Ascending aorta (tissue), 2 donors: Measurements from ENCODE around the gene TTC5. TPM values are rescaled to one million over a fixed set of nuclear protein-coding genes. Genes with fewer than 3 reads are reported as not detected.
A peak's percentile ranks its signal among the peaks of the same experiment; 100 is the strongest.
"Not testable (repeated sequence)": the region's sequence is repeated elsewhere in the genome, so short reads cannot be mapped to it uniquely, and the experiment has no call there.

Source experiments
- DNase-seq, 2 donors: peaks; one replicate each; pipeline ENCODE4 v3.0.0-alpha.2; 2019; ENCODE audit warnings: low spot score in 2 of 2
- H3K27ac ChIP-seq, 2 donors: fragments of 200-600 bp; sonication (generic); one replicate each; pipeline ENCODE4 v1.5.1; 2016 to 2017; ENCODE audit warnings: mild to moderate bottlenecking in 1 of 2
- H3K27me3 ChIP-seq: fragments of 200-600 bp; sonication (generic); one replicate; pipeline ENCODE4 v1.5.1; 2017
- H3K36me3 ChIP-seq, 2 donors: fragments of 200-600 bp; sonication (generic); one replicate each; pipeline ENCODE4 v1.5.1; 2016
- H3K4me1 ChIP-seq, 2 donors: fragments of 200-600 bp; sonication (generic); one replicate each; pipeline ENCODE4 v1.5.1; 2016 to 2017; ENCODE audit warnings: mild to moderate bottlenecking in 1 of 2
- H3K4me3 ChIP-seq, 2 donors: fragments of 200-600 bp; sonication (generic); one replicate each; pipeline ENCODE4 v1.5.1; 2016 to 2017; ENCODE audit warnings: mild to moderate bottlenecking in 1 of 2
- H3K9me3 ChIP-seq, 2 donors: fragments of 200-600 bp; sonication (generic); one replicate each; pipeline ENCODE4 v1.5.1; 2016
- CTCF ChIP-seq, 3 experiments: fragments of 200-600 bp in 2 of 3; fragments of 450-650 bp in 1 of 3; sonication (generic) in 2 of 3; IDR thresholded peaks; one replicate each; pipeline ENCODE4 v1.5.1; 2016 to 2019; ENCODE audit warnings: antibody characterized with exemption in 3 of 3, mild to moderate bottlenecking in 1 of 3, moderate library complexity in 1 of 3
- intact Hi-C: fragments of 100-400 bp; cut with DNase I; formaldehyde crosslinking; loops from one replicate; pipeline ENCODE4 v1.15.1; 2023
- total RNA-seq: library from RNA; depleted of rRNA; stranded (reverse); fragments of >200 nt; gene quantifications from one replicate; pipeline ENCODE4 v1.1.0, GENCODE V29; 2016

TTC5 gene
- total RNA-seq, 1 donor from 2014 or later = 7.8 TPM

GRCh38 chr14:20345366-20345765, 39.6 kb upstream of the TTC5 start:
- Histone ChIP-seq H3K27ac (no peak overlapping the region), H3K9me3 (no peaks in the 10 kb centered on the region), H3K4me1 (peaks cover 4 to 9% of the 10 kb centered on the region in 2 donors), H3K27me3 (no peaks in the 10 kb centered on the region), H3K36me3 (peaks cover 8 to 40% of the 10 kb centered on the region in 2 donors), H3K4me3 (no peak overlapping the region)
- intact Hi-C loops = no loop called here
- no peak for TF ChIP-seq CTCF (IDR thresholded peaks at IDR 0.05)
- no peak for DNase-seq

- Histone ChIP-seq H3K4me1 (peaks cover 4 to 9% of the 10 kb centered on the region in 2 donors), H3K27me3 (no peaks in the 10 kb centered on the region), H3K36me3 (peaks cover 6 to 30% of the 10 kb centered on the region in 2 donors), H3K27ac (peak overlapping the region; percentile 87 to 89), H3K9me3 (no peaks in the 10 kb centered on the region), H3K4me3 (peak overlapping the region; percentile 60 to 77)
- TF ChIP-seq CTCF (IDR thresholded peaks at IDR 0.05) = no peak
- DNase-seq = no peak
- intact Hi-C loops = loop anchor here (1.0 to 5.0 kb wide), 8 partner anchors 11 to 1133 kb away; partner anchors contain the start of genes CCNB1IP1, HNRNPC, PNP and RAB2B
Observed at GRCh38 chr14:20343862-20344220, 38.1 kb upstream of the TTC5 start.

- no peaks in the 10 kb centered on the region for H3K27me3 ChIP-seq
- peaks cover 6 to 25% of the 10 kb centered on the region in 2 donors for H3K36me3 ChIP-seq
- H3K27ac ChIP-seq = peak within 1 kb of the TSS; percentile 87 to 89
- DNase-seq = peak; percentile 90 to 99
- no peak for TF ChIP-seq CTCF (IDR thresholded peaks at IDR 0.05)
- H3K9me3 ChIP-seq = no peaks in the 10 kb centered on the region
- intact Hi-C loops = loop anchor here (1.0 to 5.0 kb wide), 8 partner anchors 10 to 1134 kb away; partner anchors contain the start of genes CCNB1IP1, HNRNPC, PNP and RAB2B
- H3K4me1 ChIP-seq = peaks cover 4 to 9% of the 10 kb centered on the region in 2 donors
- peak within 1 kb of the TSS; percentile 60 to 77 for H3K4me3 ChIP-seq
Observed at GRCh38 chr14:20343092-20343861, 37.5 kb upstream of the TTC5 start, which contains the start of gene PARP2. TSS of gene PARP2 (plus strand) at chr14:20343635. CDS start at chr14:20343642, 7 bp downstream.

GRCh38 chr14:20341646-20342045, 35.9 kb upstream of the TTC5 start:
- Histone ChIP-seq H3K9me3 (no peaks in the 10 kb centered on the region), H3K36me3 (peaks cover 0 to 13% of the 10 kb centered on the region in 2 donors), H3K27ac (peak overlapping the region; percentile 87 to 89), H3K4me3 (peak overlapping the region; percentile 60 to 77), H3K4me1 (peaks cover 4 to 9% of the 10 kb centered on the region in 2 donors), H3K27me3 (no peaks in the 10 kb centered on the region)
- intact Hi-C loops = loop anchor here (2.0 to 5.0 kb wide), 4 partner anchors 15 to 1135 kb away; partner anchors contain the start of genes RAB2B, TOX4 and ZNF219
- no peak for DNase-seq
- no peak for TF ChIP-seq CTCF (IDR thresholded peaks at IDR 0.05)

GRCh38 chr14:20341032-20341431, 35.3 kb upstream of the TTC5 start:
- not testable (repeated sequence) for H3K27me3 ChIP-seq, H3K4me1 ChIP-seq, H3K27ac ChIP-seq, DNase-seq, H3K4me3 ChIP-seq, H3K36me3 ChIP-seq, H3K9me3 ChIP-seq
- intact Hi-C loops = loop anchor here (5.0 kb wide), 1 partner anchor 756 kb away; the partner anchor contains the start of gene ZNF219

GRCh38 chr14:20334017-20334416, 28.3 kb upstream of the TTC5 start:
- intact Hi-C loops = loop anchor here (5.0 kb wide), 1 partner anchor 653 kb away; the partner anchor contains the start of gene METTL17

More at GRCh38 chr14:20334017-20334416, 28.3 kb upstream of the TTC5 start:
- no peaks in the 10 kb centered on the region for H3K9me3 ChIP-seq
- no peaks in the 10 kb centered on the region for H3K27me3 ChIP-seq
- peaks cover 0 to 6% of the 10 kb centered on the region in 2 donors for H3K36me3 ChIP-seq
- H3K4me3 ChIP-seq = no peak overlapping the region
- no peak for DNase-seq
- TF ChIP-seq CTCF (IDR thresholded peaks at IDR 0.05) = no peak
- peaks cover 0 to 11% of the 10 kb centered on the region in 2 donors for H3K4me1 ChIP-seq
- H3K27ac ChIP-seq = peak overlapping the region; percentile 87 to 94
